HG02798 (cell line): Measurements from ENCODE around the gene E4F1.

Experiments used
- ATAC-seq: cut with Tn5 transposase; IDR thresholded peaks from one replicate; pipeline ENCODE4 v1.9.1; 2021; ENCODE audit warnings: mild to moderate bottlenecking; ENCODE audit not compliant: unreplicated experiment, poor library complexity

E4F1 gene

DNA sequence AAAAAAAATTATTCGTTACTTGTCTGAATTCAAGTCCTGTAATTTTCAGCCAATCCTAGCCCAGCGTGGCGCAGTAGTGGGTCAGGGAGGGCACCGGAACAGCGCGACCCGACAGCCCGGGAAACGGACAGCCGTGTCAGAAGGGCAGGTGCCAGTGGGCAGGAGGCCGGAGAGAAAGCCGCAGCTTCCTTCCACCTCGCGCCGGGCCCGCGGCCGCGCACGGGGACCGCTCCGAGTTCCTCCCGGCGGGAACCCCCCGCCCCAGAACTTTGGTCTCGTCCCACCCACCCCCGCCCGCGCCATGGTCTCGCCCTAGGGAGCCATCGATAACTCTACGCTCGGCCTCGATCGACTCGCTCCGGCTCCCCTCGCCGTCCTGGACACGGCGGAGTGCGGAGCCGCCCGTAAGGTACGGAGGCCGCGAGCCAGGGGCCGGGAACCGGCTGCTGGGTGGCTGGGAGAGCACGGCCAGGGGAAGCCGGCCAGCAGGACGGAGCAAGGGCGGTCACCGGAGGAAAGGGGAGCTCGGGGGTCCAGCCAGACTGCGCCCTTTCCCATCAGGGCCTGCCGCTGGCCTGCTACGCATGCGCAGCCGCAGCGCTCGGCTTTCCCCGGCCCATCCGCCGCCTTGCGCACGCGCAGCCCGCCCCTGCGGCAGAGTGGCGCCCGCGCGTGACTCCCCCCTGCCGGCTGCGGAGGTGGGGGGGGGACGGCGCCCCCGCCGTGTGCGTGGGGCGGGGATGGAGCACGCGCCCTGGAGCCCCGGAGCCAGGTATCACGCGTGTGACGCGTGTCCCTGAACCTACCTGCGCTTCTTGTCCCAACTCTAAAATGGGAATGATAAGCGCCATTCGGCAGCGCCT, 18.1 kb upstream of the E4F1 start, which contains the start of gene MLST8:
TSS of gene MLST8 (plus strand) at position 351 of the 863 bp plus-strand sequence. CDS start 632 bp downstream, outside the sequence.
- peak; percentile 84 for ATAC-seq

DNA sequence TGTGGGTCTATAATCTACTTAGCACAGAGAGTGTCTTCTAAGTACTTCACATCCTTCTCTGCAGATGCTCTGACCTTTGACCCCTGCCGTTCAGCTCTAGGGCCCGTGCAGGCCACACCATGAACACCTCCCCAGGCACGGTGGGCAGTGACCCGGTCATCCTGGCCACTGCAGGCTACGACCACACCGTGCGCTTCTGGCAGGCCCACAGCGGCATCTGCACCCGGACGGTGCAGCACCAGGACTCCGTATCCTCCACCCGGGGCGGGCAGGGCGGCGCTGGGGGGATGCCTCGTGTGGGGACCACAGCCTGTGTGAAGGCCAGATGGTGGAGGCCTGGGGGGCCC, 17.5 kb upstream of the E4F1 start:
- ATAC-seq: peak; percentile 8

DNA sequence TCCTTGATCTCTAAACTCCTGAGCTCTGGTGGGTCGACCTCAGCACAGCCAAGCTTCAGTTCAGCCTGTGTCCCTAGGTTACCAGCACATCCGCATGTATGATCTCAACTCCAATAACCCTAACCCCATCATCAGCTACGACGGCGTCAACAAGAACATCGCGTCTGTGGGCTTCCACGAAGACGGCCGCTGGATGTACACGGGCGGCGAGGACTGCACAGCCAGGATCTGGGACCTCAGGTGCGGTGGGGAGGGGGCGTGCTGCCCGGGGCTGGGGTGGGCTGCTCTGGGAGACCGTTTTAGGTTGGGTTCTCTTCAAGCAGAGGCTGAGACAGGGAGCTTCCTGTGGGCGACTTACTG, 17.0 kb upstream of the E4F1 start:
- ATAC-seq: no peak

DNA sequence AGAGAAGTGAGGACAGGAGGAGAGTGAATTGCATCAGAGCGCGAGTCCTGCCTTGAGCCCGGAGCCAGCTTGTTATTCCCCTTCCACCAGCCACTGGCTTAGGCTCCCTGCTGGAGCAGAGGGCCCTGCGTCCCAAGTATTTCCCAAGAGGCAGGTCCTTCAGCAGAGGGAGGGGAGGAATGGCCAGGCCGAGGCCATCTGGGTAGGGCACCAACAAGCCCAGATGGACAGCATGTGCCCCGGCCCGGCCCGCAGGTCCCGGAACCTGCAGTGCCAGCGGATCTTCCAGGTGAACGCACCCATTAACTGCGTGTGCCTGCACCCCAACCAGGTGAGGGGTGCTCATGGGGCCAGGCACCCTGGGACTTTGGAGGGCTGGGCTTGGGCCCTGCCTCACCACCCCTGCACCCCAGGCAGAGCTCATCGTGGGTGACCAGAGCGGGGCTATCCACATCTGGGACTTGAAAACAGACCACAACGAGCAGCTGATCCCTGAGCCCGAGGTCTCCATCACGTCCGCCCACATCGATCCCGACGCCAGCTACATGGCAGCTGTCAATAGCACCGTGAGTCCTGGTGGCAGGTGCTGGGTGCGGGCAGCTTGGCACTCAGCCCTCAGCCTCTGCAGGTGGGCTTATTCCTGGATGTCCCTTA, 16.5 kb upstream of the E4F1 start:
- ATAC-seq: no peak

DNA sequence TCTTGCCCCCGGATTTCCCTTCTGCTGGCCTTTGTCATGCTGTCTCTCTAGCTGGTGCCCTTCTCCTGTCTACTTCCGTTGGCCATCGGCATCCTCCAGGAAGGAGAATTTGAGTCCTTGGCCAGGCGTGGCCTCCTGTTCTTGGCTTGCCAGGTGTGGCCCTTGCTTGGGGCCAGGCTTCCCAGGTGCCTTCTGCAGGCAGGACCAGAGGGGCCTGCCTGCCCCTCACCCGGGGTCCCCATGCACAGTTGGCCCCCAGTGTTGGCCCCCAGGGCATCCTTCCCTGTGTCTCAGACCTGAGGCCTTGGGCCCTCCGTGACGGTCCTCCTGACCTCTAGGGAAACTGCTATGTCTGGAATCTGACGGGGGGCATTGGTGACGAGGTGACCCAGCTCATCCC, 15.5 kb upstream of the E4F1 start:
- no peak for ATAC-seq

DNA sequence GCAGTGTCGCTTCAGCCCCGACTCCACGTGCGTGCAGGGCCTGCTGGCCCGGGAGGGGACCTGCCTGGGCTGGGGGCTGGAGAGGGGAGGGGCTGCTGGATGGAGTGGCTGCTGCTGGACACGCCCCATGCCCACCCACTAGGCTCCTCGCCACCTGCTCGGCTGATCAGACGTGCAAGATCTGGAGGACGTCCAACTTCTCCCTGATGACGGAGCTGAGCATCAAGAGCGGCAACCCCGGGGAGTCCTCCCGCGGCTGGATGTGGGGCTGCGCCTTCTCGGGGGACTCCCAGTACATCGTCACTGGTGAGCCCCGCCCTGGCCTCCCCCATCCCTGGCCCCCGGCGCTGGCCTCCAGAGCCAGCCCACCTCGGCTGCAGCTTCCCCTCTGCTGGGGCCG, 15.1 kb upstream of the E4F1 start:
- no peak for ATAC-seq

DNA sequence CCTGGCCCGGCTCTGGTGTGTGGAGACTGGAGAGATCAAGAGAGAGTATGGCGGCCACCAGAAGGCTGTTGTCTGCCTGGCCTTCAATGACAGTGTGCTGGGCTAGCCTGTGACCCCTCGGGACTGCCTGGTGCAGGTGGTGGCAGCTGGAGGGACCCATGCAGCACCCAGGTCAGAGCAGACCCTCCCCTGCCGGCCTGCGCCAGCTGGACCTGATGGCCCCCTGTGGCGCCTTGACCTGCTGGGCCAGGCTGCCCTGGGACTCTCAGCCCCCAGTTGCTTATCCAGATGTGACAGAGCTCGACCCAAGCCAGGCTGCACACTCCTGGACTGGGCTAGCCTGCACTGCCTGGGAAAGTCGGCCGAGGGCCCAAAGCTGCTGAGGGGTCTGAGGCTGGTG, 14.6 kb upstream of the E4F1 start:
- no peak for ATAC-seq

DNA sequence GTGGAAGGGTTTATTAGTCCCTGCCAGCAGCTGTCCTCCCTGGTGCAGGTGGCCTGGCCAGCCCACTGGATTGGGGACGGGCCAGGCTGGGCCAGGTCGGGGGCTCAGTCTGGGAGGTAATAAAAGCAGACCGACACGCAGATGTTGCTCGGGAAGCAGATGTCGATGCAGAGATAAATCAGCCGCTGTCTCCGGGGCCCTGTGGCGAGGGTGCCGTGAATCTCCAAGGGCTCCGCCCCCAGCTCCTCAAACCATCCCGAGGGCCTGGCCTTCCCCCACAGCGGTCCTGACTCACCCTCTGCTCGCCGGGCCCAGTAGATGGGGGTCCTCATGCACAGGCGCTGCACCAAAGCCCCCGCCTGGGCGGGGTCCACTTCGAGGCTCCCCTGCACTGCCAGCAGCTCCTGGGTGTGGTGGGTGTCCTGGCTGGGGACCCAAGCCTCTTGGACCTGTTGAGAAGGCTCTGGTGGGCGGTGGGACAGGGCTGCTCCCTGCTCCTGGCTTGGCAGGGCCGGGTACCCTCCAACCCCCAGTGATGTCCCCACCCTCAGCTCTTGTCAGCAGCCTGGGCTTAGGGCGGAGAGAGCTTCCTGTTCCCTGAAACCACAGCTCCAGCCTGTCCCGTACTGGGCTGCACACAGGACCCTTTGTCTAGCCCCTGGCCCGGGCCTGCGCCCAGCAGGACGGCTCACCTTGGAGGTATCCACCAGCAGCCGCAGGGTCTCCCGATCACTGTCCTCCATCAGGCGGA, 14.0 kb upstream of the E4F1 start:
- ATAC-seq: no peak

DNA sequence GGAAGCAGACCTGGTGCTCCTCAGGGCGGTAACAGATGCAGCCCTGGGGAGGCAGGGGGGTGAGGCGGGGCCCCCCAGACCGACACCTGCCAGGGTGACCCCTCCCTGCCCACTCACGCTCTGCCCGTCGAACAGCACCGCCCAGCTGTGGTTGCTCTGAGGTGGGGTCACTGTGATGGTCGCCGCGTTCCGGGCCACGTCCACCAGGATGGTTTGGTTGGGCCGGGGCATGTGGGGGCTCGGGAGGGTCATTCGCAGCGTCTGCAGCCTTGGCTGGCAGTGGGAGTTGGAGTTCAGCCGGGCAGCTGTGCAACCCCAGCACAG, 13.4 kb upstream of the E4F1 start:
- ATAC-seq: no peak

DNA sequence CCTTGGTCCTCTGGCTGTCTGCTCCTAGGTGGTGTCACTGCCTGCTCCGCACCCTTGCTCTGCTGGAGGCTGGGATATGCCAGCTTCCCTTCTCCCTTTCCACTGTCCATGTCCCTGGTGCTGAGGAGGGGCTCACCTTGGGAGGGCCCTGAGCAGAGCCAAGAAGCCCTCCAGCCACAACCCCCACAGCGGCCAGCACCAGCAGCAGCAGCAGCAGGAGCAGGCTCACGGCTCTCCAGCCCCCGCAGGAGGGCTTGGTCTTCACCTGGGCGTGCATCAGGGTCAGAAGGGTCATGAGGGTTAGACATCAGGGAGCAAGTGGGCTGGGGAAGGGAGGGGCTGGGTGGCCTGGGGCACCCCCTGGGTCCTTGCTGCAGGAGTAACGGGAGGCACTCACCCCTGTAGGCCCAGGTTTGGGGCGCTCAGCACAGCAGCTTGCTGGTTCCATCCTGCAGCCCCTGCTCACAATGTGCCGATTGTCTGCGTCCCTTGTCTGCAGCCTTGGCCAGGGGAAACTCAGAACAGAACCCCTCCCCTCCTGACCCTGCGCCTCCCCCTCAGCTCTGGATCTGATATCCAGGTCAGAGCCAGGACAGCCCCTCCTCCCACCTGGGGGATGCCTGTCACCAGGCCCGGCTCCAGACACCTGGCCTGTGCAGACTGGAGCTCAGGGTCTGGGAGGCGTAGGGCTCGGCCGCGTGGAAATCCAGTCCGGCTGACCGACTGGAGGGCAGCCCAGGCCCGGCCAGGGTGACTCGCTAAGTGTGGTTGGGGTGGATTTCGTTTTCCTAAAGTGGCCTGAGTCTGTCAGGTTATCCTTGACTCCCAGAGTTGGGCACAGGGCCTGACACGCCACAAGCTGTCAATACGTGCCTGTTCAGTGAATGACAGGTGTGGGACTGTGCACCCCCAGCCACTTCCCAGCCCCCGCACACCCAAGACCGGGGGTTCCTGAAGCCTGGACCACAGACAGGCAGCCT, 12.7 kb upstream of the E4F1 start, which contains the start of gene BRICD5:
TSS of gene BRICD5 (minus strand) at position 478 of the 980 bp plus-strand sequence. CDS start at position 448, 30 bp downstream.
- no peak for ATAC-seq

DNA sequence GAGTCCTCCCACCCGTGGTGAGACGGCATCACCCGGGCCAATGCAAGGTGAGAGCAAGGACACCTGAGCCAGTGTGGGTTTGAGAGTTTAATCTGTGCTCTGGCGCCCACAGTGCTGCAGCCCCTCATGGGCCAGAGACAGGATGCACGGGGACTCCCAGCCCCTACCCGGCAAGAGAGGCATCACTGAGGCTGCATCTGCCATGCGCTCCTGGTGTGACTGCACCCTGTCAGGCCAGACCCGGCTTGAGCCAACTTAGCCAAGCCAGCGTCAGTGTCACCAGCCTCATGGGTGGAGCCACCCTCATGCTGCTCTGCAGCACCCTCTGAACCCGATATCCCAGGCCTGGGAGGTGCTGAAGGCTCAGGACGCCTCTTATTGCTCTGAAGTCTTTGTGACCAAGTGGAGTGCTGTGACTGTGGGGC, 11.5 kb upstream of the E4F1 start:
- no peak for ATAC-seq

DNA sequence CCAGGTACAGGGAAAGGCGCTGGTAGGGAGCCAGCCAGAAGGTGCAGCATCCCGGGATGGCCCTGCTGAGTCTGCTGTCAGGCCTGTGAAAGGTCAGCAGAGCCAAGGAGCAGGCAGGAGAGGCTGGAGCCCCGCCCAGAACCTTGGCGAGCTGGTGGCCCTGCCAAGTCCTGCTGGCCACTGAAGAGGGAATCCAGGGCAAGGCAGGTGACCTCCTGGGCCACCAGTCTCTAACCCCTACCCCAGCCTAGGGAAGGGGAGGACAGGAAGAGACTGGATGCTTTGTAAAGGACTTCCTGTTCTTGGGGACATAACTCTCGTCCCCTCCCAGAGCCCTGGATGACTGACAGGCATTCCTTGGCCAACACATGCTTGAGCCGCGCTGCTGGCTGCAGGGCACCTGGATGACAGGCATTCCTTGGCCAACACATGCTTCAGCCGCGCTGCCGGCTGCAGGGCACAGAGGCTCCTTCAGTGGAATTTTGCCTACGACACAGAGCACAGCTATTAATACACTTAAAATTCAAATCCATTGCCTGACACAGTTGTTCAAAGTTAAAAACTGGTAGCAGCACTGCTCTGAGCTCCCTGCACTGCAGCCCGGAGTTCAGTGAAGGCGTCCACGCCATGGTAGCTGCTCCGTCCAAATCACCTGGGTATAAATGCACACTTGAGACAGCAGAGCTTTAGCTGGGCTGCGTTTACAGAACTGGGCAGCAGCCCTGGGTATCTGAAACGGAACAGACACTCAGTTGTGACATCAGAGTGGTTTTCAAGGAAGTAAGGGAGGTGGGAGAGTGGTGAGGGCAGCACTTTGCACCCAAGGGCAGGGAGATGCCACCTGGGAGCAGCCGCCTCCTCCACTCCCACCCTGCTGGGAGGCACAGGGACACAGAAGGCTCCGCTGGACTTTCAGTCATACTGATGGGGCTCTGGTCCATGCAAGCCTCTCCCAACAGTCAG, 10.7 kb upstream of the E4F1 start:
- no peak for ATAC-seq

DNA sequence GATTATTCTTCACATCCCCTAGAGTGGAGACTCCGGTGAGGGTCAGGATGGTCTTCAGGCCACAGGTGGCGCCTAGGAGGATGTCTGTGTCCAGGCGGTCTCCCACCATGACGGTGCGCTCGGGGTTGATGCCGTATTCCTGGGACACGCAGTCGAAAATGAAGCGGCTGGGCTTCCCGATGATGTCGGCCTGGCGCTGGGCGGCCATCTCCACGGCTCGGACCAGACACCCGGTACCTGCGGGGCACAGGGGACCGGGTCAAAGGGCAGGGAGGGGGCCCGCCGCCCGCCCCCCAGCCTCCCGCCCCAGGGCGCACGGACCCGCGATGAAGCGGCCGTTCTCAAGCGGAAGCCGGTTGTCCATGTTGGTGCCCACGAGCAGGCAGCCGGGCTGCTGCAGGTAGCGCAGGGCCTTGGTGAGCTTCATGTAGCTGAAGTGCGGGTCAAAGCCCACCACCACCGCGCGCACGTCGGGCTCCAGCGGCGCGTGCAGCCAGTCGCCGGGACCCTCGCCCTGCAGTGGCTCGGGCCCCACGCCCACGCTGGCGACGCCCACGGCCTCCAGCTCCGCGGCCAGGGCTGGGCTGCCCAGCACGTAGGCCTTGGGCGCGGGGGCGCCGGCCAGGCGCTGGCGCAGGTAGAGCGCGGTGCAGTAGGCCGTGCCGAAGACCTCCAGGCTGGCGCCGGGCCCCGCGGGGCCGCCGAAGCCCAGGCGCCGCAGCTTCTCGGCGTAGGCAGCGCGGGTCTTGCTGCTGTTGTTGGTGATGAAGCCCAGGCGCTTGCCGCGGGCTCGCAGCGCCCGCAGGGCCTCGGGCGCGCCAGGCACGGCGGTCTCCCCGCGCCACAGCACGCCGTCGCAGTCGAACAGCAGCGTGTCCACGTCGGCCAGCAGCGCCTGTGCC, 9.3 kb upstream of the E4F1 start:
- peak; percentile 3 for ATAC-seq

DNA sequence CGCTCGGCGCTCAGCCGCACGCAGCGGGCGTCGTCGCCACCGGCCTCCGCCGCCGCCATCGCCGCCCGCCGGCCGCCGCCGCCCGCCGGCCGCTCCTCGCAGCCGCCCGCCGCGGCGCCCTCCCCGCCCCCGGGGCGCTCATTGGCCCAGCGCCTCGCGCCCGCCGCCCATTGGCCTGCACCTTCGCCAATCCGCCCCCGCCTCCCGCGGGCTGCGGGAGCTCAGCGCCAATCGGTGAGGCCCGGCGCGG, 8.7 kb upstream of the E4F1 start, which contains the start of gene PGP:
TSS of gene PGP (minus strand) at position 122 of the 250 bp plus-strand sequence. CDS start at position 59, 63 bp downstream.
- ATAC-seq: peak; percentile 92

DNA sequence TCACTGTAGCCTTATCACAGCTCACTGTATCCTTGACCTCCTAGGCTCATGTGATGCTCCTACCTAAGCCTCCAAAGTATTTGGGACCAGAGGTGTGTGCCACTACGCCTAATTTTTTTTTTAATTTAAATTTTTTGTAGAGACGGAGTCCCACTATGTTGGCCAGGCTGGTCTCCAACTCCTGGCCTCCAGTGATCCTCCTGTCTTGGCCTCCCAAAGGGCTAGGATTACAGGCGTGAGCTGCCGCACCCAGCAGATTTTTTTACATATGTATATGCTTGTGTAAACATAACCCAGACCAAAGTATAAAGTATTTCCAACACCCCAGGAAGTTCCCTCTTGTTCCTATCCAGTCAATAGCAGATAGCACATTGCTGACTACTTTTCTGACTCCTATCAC, 7.1 kb upstream of the E4F1 start:
- ATAC-seq: no peak

DNA sequence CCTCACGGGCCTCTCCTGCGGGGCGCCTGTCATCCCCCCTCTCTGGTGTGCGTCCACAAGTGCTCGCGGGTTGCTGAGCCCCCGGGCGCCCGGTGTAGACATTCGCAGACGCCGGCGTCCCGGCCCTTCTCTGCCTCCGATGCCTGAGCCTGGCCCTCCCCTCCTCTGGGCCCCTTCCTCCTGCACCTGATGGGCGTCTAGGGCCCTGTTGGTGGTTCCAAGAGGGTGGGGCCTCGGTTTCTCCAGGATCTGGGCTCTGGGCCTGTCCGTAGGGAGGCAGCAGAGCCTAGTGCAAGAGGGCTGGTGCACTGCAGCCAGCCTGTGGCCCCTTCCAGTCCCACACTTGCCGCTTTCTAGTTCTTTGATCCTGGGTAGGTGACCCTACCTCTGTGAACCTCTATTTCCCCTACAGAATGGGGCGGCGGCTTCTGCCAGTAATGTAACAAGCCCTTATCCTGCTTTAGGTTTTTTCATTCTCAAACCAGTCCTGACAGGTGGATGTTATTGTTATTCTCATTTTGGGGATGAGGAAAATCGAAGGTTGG, 623 bp downstream of the E4F1 start:
- peak; percentile 20 for ATAC-seq

DNA sequence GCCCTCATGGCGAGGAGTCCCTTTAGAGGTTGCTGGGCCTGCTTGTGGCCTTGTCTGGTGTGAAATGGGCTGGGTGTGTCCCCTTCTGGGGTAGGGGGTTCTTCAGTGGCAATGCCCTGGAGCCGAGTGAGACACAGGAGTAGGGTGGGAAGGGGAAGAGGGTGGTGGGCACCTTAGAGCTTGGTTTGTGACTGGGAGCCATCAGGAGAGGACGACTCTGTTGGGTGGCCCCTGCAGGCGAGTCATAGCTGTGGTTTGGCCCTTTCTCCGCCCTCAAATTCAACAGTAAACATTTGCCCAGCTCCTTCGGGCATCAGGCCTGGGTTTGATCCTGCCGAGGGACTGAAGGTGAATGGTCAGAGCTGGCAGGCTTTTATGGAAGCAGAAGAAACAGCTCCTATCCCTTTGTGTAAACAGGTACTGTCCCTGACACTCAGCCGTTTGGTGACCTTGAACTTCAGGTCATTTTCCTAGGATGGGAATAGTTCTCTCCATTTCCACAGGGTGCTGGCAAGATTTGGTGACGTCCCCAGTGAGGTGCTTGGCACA, 2.9 kb downstream of the E4F1 start:
- ATAC-seq: no peak

DNA sequence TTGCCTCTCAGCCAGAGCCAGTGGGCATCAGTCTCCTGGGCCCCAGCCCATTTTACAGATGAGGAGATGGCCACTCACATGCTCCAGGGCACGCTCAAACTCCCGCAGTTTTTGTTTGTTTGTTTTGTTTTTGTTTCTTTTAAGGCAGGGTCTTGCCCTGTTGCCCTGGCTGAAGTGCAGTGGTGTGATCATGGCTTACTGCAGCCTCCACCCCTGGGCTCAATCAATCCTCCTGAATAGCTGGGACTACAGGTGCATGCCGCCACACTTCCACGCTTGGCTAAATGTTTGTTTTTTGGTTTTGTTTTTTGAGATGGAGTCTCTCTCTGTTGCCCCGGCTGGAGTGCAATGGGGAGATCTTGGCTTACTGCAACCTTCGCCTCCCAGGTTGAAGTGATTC, 3.5 kb downstream of the E4F1 start:
- ATAC-seq: no peak
